Osteocyte (in vitro differentiated cells): Measurements from ENCODE around the gene CPA2. TPM values are rescaled to one million over a fixed set of nuclear protein-coding genes. Genes with fewer than 3 reads are reported as not detected.

Experiments used
- DNase-seq: peaks from one replicate; pipeline ENCODE4 v3.0.0; 2021; ENCODE audit warnings: mixed read lengths; ENCODE audit not compliant: unreplicated experiment; ENCODE audit errors: extremely low spot score
- H3K27ac Mint-ChIP-seq: one replicate; pipeline ENCODE4 v1.8.0; 2021; ENCODE audit warnings: mild to moderate bottlenecking, mixed read lengths; ENCODE audit not compliant: unreplicated experiment
- H3K27me3 Mint-ChIP-seq: one replicate; pipeline ENCODE4 v1.8.0; 2021; ENCODE audit warnings: mixed read lengths; ENCODE audit not compliant: unreplicated experiment
- H3K36me3 Mint-ChIP-seq: one replicate; pipeline ENCODE4 v1.8.0; 2021; ENCODE audit warnings: mixed read lengths; ENCODE audit not compliant: unreplicated experiment
- H3K4me1 Mint-ChIP-seq: one replicate; pipeline ENCODE4 v1.8.0; 2021; ENCODE audit warnings: mixed read lengths; ENCODE audit not compliant: unreplicated experiment
- H3K4me3 Mint-ChIP-seq: one replicate; pipeline ENCODE4 v1.8.0; 2021; ENCODE audit warnings: mild to moderate bottlenecking, moderate library complexity, mixed read lengths; ENCODE audit not compliant: unreplicated experiment
- H3K9me3 Mint-ChIP-seq: one replicate; pipeline ENCODE4 v1.8.0; 2021; ENCODE audit warnings: mixed read lengths; ENCODE audit not compliant: unreplicated experiment
- CTCF ChIP-seq: fragments of 200-600 bp; sonication (generic); IDR thresholded peaks from 2 replicates; pipeline ENCODE4 v1.5.0; 2021; ENCODE audit warnings: antibody characterized with exemption, mild to moderate bottlenecking, moderate library complexity
- total RNA-seq: library from RNA; stranded (reverse); gene quantifications from 2 replicates; pipeline ENCODE4 v1.2.1, GENCODE V29; 2021

The CPA2 gene
- total RNA-seq, 1 donor from 2014 or later: not detected

DNA sequence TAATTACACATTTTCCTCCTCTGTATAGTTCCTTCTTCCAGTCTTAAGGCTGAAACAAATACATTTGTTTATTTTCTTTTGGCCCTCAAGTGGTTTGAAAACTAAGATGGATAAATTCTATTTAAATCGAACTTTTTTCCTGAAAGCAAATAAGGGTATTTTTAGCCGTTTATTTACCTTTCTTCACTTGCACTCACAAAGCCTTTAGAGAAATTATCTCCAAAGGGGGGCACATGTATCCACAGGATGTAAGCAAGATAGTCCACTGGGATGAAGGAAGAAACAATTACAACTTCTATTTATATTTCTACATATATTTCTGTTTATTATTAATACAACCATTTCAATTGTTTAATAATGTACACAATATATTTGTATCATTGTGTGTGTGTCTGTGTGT lies 36.5 kb downstream of the CPA2 start:
- Mint-ChIP-seq H3K4me3 (no peak overlapping the region), H3K36me3 (peaks cover 16% of the 10 kb centered on the region), H3K4me1 (peaks cover 12% of the 10 kb centered on the region), H3K27me3 (no peaks in the 10 kb centered on the region), H3K27ac (no peak overlapping the region), H3K9me3 (no peaks in the 10 kb centered on the region)
- no peak for TF ChIP-seq CTCF
- no peak for DNase-seq

DNA sequence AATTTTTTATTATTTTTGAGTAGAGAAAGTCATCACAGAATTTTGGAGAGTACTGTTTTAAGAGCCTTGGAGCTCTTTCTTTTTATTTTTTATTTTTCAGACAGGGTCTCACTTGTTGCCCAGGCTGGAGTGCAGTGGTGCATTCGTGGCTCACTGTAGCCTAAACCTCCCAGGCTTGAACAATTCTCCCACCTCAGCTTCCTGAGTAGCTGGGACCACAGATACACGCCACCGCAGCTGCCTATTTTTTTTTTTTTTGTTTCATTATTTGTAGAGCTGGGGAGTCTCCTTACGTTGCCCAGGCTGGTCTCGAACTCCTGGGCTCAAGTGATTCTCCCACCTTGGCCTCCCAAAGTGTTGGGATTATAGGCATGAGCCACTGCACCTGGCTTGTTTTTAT lies 36.9 kb downstream of the CPA2 start:
- no peak overlapping the region for H3K4me3 Mint-ChIP-seq
- no peaks in the 10 kb centered on the region for H3K27me3 Mint-ChIP-seq
- no peak overlapping the region for H3K27ac Mint-ChIP-seq
- DNase-seq: no peak
- peaks cover 16% of the 10 kb centered on the region for H3K36me3 Mint-ChIP-seq
- peaks cover 8% of the 10 kb centered on the region for H3K4me1 Mint-ChIP-seq
- H3K9me3 Mint-ChIP-seq: no peaks in the 10 kb centered on the region
- no peak for TF ChIP-seq CTCF

DNA sequence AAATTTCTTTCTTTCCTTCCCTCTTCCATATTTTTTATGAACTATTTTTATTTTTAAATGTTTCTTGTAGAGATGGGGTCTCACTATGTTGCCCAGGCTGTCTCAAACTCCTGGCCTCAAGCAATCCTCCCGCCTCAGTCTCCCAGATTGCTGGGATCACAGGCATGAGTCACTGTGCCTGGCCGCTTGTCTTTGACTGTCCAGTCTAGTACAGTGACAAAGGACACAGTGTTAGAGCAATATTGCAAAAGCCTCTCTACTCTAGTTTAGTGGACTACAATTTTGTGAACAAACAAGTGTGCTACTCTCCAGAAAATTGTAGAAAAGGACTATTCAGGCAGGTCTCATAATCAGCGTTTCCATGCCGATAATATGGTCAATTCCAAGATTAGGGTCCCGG lies 37.3 kb downstream of the CPA2 start:
- Mint-ChIP-seq H3K36me3 (peaks cover 16% of the 10 kb centered on the region), H3K4me3 (no peak overlapping the region), H3K9me3 (no peaks in the 10 kb centered on the region), H3K27ac (no peak overlapping the region), H3K4me1 (peaks cover 4% of the 10 kb centered on the region), H3K27me3 (no peaks in the 10 kb centered on the region)
- TF ChIP-seq CTCF: no peak
- DNase-seq: no peak

DNA sequence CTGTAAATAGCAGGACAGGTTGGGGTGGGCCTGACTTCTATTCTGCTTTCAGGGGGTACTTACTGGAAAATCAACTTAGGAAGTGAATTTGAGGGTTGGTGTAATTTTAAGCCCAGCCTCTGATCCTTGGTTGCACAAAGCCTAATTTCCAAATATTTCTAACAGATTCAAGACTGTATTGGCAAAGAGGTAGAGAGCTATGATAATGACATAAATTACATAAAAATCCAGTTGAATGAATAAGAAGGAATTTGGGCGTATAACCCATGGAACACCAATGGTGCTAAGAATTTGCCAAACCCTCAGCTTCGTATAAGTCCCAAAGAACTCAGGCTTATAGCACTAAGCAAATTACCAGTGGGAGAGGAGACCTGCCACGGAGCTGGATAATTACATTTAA lies 38.2 kb downstream of the CPA2 start:
- Mint-ChIP-seq H3K27me3 (no peaks in the 10 kb centered on the region), H3K36me3 (peaks cover 16% of the 10 kb centered on the region), H3K9me3 (no peaks in the 10 kb centered on the region), H3K27ac (no peak overlapping the region), H3K4me3 (no peak overlapping the region), H3K4me1 (peaks cover 2% of the 10 kb centered on the region)
- TF ChIP-seq CTCF: no peak
- DNase-seq: no peak

DNA sequence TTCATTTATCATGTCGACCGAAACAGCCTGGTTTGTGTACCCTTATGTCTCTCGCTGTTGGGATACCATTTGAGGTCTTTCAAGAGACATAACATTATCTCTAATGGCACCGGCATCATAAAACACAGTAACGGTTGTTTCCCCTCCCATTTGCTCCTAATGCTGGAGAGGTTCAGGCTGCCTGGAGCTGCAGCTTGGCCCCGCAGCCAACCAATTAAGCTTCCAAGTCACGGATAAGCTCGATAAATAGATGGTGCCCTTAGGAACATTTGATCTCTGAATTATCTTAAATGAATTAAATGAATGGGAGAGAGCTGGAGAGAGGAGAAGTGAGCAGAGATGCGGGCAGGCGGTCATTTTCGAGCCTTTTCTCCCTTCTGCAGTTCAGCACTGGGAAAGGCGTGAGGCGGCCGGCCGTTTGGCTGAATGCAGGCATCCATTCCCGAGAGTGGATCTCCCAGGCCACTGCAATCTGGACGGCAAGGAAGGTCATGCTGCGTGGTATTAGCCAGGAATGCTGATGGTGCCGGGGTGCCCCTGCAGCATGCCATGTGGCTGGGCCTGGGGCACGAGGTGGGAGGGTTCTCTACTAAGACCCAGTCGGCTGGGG lies 38.9 kb downstream of the CPA2 start:
- no peak for DNase-seq
- H3K27ac Mint-ChIP-seq: no peak overlapping the region
- no peak for TF ChIP-seq CTCF
- no peaks in the 10 kb centered on the region for H3K27me3 Mint-ChIP-seq
- no peak overlapping the region for H3K4me3 Mint-ChIP-seq
- peaks cover 16% of the 10 kb centered on the region for H3K36me3 Mint-ChIP-seq
- peaks cover 2% of the 10 kb centered on the region for H3K4me1 Mint-ChIP-seq
- no peaks in the 10 kb centered on the region for H3K9me3 Mint-ChIP-seq
